ENCODE measurements around the gene SHISA7.

The SHISA7 gene

GRCh38 chr19:55443045-55443823 is at the start of gene SHISA7:
SHISA7 (minus strand) TSS chr19:55443300; CDS start chr19:55442863, 437 bp downstream.
- no peak for DNase-seq (ENCODE audit: low read depth in 2 of 2)

GRCh38 chr19:55492362-55492944 is 49.4 kb upstream of the SHISA7 start:
- DNase-seq (ENCODE audit: low read depth in 2 of 2): no peak

GRCh38 chr19:55491546-55492360 is 48.7 kb upstream of the SHISA7 start:
- no peak for DNase-seq (ENCODE audit: low read depth in 2 of 2)

- DNase-seq (ENCODE audit: low read depth in 2 of 2): no peak
Measured at GRCh38 chr19:55490478-55491432, 47.7 kb upstream of the SHISA7 start.

GRCh38 chr19:55489711-55490477 is 46.8 kb upstream of the SHISA7 start:
- DNase-seq (ENCODE audit: low read depth in 2 of 2): no peak

GRCh38 chr19:55488986-55489710 is 46.0 kb upstream of the SHISA7 start:
- DNase-seq (ENCODE audit: low read depth in 2 of 2): no peak

- DNase-seq (ENCODE audit: low read depth in 2 of 2): no peak
Measured at GRCh38 chr19:55487924-55488687, 45.0 kb upstream of the SHISA7 start, which contains the start of gene SSC5D. SSC5D (plus strand) TSS chr19:55488436; CDS start chr19:55488590, 154 bp downstream.

GRCh38 chr19:55486971-55487923 is 44.1 kb upstream of the SHISA7 start:
- DNase-seq (ENCODE audit: low read depth in 2 of 2): peak; percentile 42 to 48

GRCh38 chr19:55486043-55486970 is 43.2 kb upstream of the SHISA7 start:
- no peak for DNase-seq (ENCODE audit: low read depth in 2 of 2)

- no peak for DNase-seq (ENCODE audit: low read depth in 2 of 2)
Measured at GRCh38 chr19:55485439-55486011, 42.4 kb upstream of the SHISA7 start.

- DNase-seq (ENCODE audit: low read depth in 2 of 2): peak; percentile 49 to 51
Measured at GRCh38 chr19:55484593-55485438, 41.7 kb upstream of the SHISA7 start, which contains the start of gene NAT14. NAT14 (plus strand) TSS chr19:55485188; CDS start chr19:55485709, 521 bp downstream.

- no peak for DNase-seq (ENCODE audit: low read depth in 2 of 2)
Measured at GRCh38 chr19:55483706-55484592, 40.8 kb upstream of the SHISA7 start.

GRCh38 chr19:55482967-55483705 is 40.0 kb upstream of the SHISA7 start:
- DNase-seq (ENCODE audit: low read depth in 2 of 2): no peak

Measured in stimulated activated CD8-positive, alpha-beta memory T cell treated with anti-CD3 and anti-CD28 coated beads, Interleukin-15, amount 100 ng/mL, for 48 hours (primary cell).